ENCODE results near the gene IL4R. TPM values are rescaled to one million over a fixed set of nuclear protein-coding genes. Genes with fewer than 3 reads are reported as not detected.

The IL4R gene
- total RNA-seq, 6 experiments from 2014 or later = 38.8 to 147 (median 46.9) TPM

DNA sequence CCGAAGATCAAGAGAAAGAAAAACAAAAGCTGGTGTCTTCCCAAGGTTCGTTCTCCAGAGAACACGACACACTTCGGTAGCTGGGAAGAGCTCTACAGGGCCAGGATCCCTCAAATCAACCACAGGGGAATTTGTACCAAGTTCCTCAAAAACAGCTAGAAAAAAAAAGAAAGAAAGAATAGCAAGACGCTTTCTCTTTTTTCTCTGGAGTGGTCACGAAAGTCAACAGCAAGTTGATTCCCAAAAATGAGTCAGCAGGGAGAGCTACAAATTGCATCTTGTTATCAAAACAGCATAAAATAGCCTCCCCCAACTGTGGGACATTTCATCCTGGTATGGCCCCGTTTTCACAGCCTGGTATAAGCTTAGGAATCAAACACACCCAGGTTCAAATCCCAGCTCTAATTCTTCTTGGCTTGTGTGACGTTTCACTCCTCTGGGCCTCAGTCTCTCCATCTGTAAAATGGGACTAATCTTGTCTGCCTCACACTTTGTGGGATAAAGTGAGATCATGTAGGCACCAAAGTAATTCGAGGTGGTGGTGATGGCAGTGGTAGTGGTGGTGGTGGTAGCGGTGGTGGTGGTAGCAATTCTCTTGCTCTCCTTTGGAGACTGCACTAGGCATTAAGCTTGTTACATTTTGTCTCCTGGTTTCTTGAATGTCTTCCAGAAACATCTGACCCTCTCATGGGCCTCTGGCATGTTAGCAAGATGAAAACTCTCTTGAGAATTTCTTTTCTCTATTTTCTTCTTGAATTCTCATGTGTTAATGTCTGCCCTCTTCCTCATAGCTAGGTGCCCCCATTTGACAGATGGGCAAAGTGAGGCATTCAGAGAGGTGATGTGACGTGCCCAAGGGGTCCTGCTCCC is 87.2 kb downstream of the IL4R start:
- no peak overlapping the region for H3K4me3 ChIP-seq
- WGBS (ENCODE audit: insufficient coverage, low coverage, low lambda C conversion rate, missing lambda C conversion rate) = 29% methylated on average over 11 of the region's 11 CpGs
- H3K27ac ChIP-seq = no peak overlapping the region
- H3K27me3 ChIP-seq = no peaks in the 10 kb centered on the region
- H3K9me3 ChIP-seq = no peaks in the 10 kb centered on the region
- DNase-seq (no peak), ATAC-seq (peak in 1 of 4 donors; percentile 5)
- intact Hi-C loops (cut with DNase I) = no loop called here
- TF ChIP-seq CTCF (IDR thresholded peaks at IDR 0.05) (no peak), POLR2A (IDR thresholded peaks at IDR 0.05) (no peak)
- no peaks in the 10 kb centered on the region for H3K4me1 ChIP-seq
- no peaks in the 10 kb centered on the region for H3K36me3 ChIP-seq

DNA sequence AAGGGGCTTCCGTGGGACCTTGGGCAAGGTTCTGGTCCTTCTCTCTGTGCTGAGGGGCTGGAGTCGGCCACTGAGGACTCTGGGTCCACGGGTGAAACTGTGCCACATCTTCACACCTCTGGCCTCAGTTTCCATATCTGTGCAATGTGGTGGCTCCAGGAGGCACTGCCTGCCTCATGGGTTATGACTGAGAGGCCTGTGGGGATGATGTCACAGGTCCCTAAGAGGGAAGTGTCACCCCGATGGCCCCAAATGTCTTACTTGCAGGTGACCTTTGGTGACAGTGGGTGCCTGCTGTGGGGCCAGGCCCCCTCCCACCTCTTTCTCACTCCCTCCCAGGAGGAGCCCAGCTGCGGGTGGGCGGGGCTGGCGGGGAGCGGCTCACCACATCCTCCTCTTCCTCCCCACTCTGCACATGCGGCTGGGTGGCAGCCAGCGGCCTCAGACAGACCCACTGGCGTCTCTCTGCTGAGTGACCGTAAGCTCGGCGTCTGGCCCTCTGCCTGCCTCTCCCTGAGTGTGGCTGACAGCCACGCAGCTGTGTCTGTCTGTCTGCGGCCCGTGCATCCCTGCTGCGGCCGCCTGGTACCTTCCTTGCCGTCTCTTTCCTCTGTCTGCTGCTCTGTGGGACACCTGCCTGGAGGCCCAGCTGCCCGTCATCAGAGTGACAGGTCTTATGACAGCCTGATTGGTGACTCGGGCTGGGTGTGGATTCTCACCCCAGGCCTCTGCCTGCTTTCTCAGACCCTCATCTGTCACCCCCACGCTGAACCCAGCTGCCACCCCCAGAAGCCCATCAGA is 88.2 kb downstream of the IL4R start, which contains the start of gene IL21R:
IL21R (plus strand) TSS at position 407 of the 801 bp plus-strand sequence. CDS start 27,898 bp downstream, outside the sequence.
- Histone ChIP-seq H3K4me3 (peak within 1 kb of the TSS in 1 of 3 donors; percentile 24), H3K27ac (no peak within 1 kb of the TSS), H3K4me1 (no peaks in the 10 kb centered on the region), H3K9me3 (no peaks in the 10 kb centered on the region), H3K36me3 (no peaks in the 10 kb centered on the region), H3K27me3 (no peaks in the 10 kb centered on the region)
- ATAC-seq = peak; percentile 79 to 84 (median 81)
- peak; percentile 63 to 81 (median 72) for DNase-seq
- intact Hi-C loops (cut with DNase I) = no loop called here
- WGBS (ENCODE audit: insufficient coverage, low coverage, low lambda C conversion rate, missing lambda C conversion rate) = 16% methylated on average over 9 of the region's 23 CpGs
- TF ChIP-seq POLR2A (IDR thresholded peaks at IDR 0.05) (no peak), CTCF (IDR thresholded peaks at IDR 0.05) (no peak)

DNA sequence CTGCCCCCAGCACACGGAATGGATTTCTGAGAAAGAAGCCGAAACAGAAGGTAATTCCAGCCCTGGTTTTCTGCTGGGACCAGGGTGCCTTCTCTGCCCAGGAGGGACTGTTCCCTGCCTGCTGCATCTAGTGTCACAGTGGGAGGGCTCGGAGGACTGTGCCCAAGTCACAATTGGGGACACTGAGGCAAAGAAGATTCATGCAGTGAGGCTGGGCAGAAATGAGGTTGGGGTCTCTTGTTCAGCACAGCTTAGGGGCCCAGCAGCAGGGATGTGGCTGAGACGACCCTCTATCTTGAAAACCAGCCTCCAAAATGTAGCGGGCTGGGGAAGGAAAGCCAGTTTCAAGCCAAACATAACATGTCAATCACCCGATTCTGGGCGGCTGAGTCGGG is 88.8 kb downstream of the IL4R start:
- H3K4me3 ChIP-seq = peak overlapping the region in 1 of 3 donors; percentile 24
- no peaks in the 10 kb centered on the region for H3K9me3 ChIP-seq
- H3K4me1 ChIP-seq = no peaks in the 10 kb centered on the region
- WGBS (ENCODE audit: insufficient coverage, low coverage, low lambda C conversion rate, missing lambda C conversion rate) = 37% methylated on average over 7 of the region's 8 CpGs
- TF ChIP-seq POLR2A (IDR thresholded peaks at IDR 0.05) = no peak
- TF ChIP-seq CTCF (IDR thresholded peaks at IDR 0.05) = no peak
- intact Hi-C loops (cut with DNase I) = no loop called here
- H3K36me3 ChIP-seq = no peaks in the 10 kb centered on the region
- no peak overlapping the region for H3K27ac ChIP-seq
- ATAC-seq = no peak
- no peaks in the 10 kb centered on the region for H3K27me3 ChIP-seq
- DNase-seq = no peak

GRCh38 chr16:27402964-27403600 is 89.3 kb downstream of the IL4R start:
- no peak for DNase-seq
- intact Hi-C loops (cut with DNase I) = no loop called here
- Histone ChIP-seq H3K27me3 (no peaks in the 10 kb centered on the region), H3K4me3 (peak overlapping the region in 1 of 3 donors; percentile 24), H3K4me1 (no peaks in the 10 kb centered on the region), H3K27ac (no peak overlapping the region), H3K9me3 (no peaks in the 10 kb centered on the region), H3K36me3 (no peaks in the 10 kb centered on the region)
- ATAC-seq = no peak
- 65% methylated on average over 14 of the region's 20 CpGs for WGBS (ENCODE audit: insufficient coverage, low coverage, low lambda C conversion rate, missing lambda C conversion rate)
- TF ChIP-seq CTCF (IDR thresholded peaks at IDR 0.05) = no peak
- TF ChIP-seq POLR2A (IDR thresholded peaks at IDR 0.05) = no peak

All from right lobe of liver (tissue), 6 donors.